Liver (tissue), 9 donors: ENCODE results near the gene SULT6B1. TPM values are rescaled to one million over a fixed set of nuclear protein-coding genes. Genes with fewer than 3 reads are reported as not detected.
"Not testable (repeated sequence)": the region's sequence is repeated elsewhere in the genome, so short reads cannot be mapped to it uniquely, and the experiment has no call there.

Source experiments
- DNase-seq: peaks from one replicate; pipeline ENCODE4 v3.0.0-alpha.2; 2017; ENCODE audit warnings: low spot score
- H3K27ac ChIP-seq, 2 donors: one replicate each; pipeline ENCODE4 v1.7.0; 2013; ENCODE audit warnings: inconsistent platforms in 2 of 2, low read length in 2 of 2, control low read depth in 1 of 2, low read depth in 1 of 2, mild to moderate bottlenecking in 1 of 2
- H3K27me3 ChIP-seq, 4 donors: one replicate each; pipeline versions ENCODE4 v1.6.1 to v1.7.0; 2013; ENCODE audit warnings: low read length in 3 of 4, inconsistent platforms in 1 of 4, mild to moderate bottlenecking in 1 of 4, moderate library complexity in 1 of 4; ENCODE audit not compliant: control insufficient read depth in 4 of 4, insufficient read depth in 4 of 4
- H3K36me3 ChIP-seq, 4 donors: one replicate each; pipeline versions ENCODE4 v1.6.1 to v1.7.0; 2013; ENCODE audit warnings: low read length in 3 of 4, mild to moderate bottlenecking in 3 of 4, low read depth in 1 of 4, moderate library complexity in 1 of 4; ENCODE audit not compliant: control insufficient read depth in 4 of 4, insufficient read depth in 3 of 4
- H3K4me1 ChIP-seq, 4 donors: one replicate each; pipeline versions ENCODE4 v1.6.1 to v1.7.0; 2013; ENCODE audit warnings: low read length in 3 of 4, mild to moderate bottlenecking in 3 of 4, moderate library complexity in 1 of 4; ENCODE audit not compliant: control insufficient read depth in 4 of 4, insufficient read depth in 4 of 4
- H3K4me3 ChIP-seq, 3 donors: one replicate each; pipeline versions ENCODE4 v1.6.1 to v1.7.0; 2013; ENCODE audit warnings: low read length in 3 of 3, control low read depth in 1 of 3, low read depth in 1 of 3, mild to moderate bottlenecking in 1 of 3
- H3K9ac ChIP-seq, 2 donors: one replicate each; pipeline ENCODE4 v1.7.0; 2013; ENCODE audit warnings: low read length in 2 of 2, mild to moderate bottlenecking in 2 of 2, moderate library complexity in 2 of 2, control low read depth in 1 of 2, low read depth in 1 of 2
- H3K9me3 ChIP-seq, 4 donors: one replicate each; pipeline versions ENCODE4 v1.6.1 to v1.7.0; 2013; ENCODE audit warnings: low read length in 3 of 4; ENCODE audit not compliant: control insufficient read depth in 4 of 4
- CTCF ChIP-seq: fragments of 150-350 bp; IDR thresholded peaks from 2 replicates; pipeline ENCODE4 v1.5.1; 2017; ENCODE audit warnings: improper control_type of control experiment, low read depth, low read length; ENCODE audit not compliant: missing input control
- FOXA1 ChIP-seq: IDR thresholded peaks from 2 replicates; pipeline ENCODE4 v1.6.1; 2016; ENCODE audit warnings: antibody characterized with exemption
- GABPA ChIP-seq, 2 donors: IDR thresholded peaks in 1 of 2; conservative IDR thresholded peaks in 1 of 2; 2 replicates each; pipeline ENCODE4 v1.6.1; 2016; ENCODE audit warnings: antibody characterized with exemption in 2 of 2, mild to moderate bottlenecking in 1 of 2, moderate library complexity in 1 of 2
- HNF4A ChIP-seq, 2 donors: conservative IDR thresholded peaks; 2 replicates each; pipeline ENCODE4 v1.6.1; 2016; ENCODE audit warnings: antibody characterized with exemption in 2 of 2, mild to moderate bottlenecking in 2 of 2
- JUND ChIP-seq, 2 donors: IDR thresholded peaks; 2 replicates each; pipeline ENCODE4 v1.6.1; 2016; ENCODE audit warnings: antibody characterized with exemption in 2 of 2
- RAD21 ChIP-seq, 2 donors: IDR thresholded peaks; 2 replicates each; pipeline ENCODE4 v1.6.1; 2016; ENCODE audit warnings: antibody characterized with exemption in 2 of 2, mild to moderate bottlenecking in 2 of 2
- TAF1 ChIP-seq: conservative IDR thresholded peaks from 2 replicates; pipeline ENCODE4 v1.6.1; 2016; ENCODE audit warnings: antibody characterized with exemption, mild to moderate bottlenecking
- YY1 ChIP-seq: IDR thresholded peaks from 2 replicates; pipeline ENCODE4 v1.6.1; 2016; ENCODE audit warnings: antibody characterized with exemption, mild to moderate bottlenecking
- WGBS: extraction: QIAGEN DNeasy Blood & Tissue Kit; methylation state at CpG from one replicate; pipeline ENCODE4 v1.1.7; 2013; 5-methylcytosine and 5-hydroxymethylcytosine counted together
- polyA plus RNA-seq, 2 donors: library from polyadenylated mRNA; stranded (reverse) in 1 of 2; unstranded in 1 of 2; fragments of 200-250 nt in 1 of 2; fragments of >200 nt in 1 of 2; fragmentation: Nextera tagmentation in 1 of 2; extraction: Ambion mirVana in 1 of 2; gene quantifications; one replicate each; pipeline versions ENCODE4 v1.2.1 to v1.2.3, GENCODE V29; 2013 to 2015
- total RNA-seq, 2 donors: library from RNA; depleted of rRNA; stranded (reverse); fragments of >200 nt; gene quantifications; one replicate each; pipeline ENCODE4 v1.2.3, GENCODE V29; 2014
- TF ChIP-seq, protein P1 (sequence below): IDR thresholded peaks from 2 replicates; pipeline ENCODE4 v1.6.1; 2016; ENCODE audit warnings: antibody characterized with exemption
- donor health status: healthy.
- donor health status: healthy.
- donor health status: healthy.
- donor health status: healthy.
- donor health status: healthy.

SULT6B1 gene
- total and polyA plus RNA-seq, 4 donors, result not detected

DNA sequence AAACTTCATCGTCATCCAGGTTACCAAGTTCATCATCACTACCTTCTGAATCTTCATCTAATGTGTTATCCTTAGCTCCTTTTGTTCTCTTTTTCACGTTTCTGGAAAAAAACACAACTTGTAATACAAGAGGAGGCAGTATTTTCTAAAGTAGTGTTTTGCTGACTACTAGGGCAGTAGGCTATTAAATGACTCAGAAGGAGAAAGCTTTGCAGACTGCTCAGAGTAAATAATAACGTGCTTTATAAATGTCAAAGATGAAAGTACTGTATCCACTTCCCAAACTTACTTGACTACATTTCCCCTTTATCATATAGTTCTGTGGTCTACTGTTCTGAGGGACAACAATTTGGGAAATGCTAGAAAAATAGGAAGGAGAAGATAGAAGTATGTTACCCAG, 23.5 kb upstream of the SULT6B1 start (continued):
- TF ChIP-seq CTCF, result no peak

DNA sequence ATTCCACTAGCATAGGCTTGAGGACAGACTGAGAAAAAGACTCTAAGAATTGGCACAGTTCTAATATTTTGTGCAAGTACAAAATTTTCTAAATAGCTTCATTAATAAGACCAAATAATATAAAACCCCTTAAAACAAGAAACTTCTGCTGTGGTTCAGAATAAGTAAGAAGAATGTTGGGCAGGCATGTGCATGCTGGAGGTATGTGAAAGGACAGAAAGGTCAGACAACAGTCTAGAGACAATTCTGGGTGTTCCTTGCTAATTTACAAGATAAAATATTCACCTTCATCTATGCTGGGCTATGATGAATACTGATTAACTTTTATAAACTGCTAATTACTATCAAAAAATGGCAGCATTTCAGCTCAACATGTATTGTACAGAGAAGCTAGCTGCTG, 22.7 kb upstream of the SULT6B1 start:
- DNase-seq, result no peak
- H3K4me3 ChIP-seq, result no peak overlapping the region
- H3K27ac ChIP-seq, result no peak overlapping the region
- no peak overlapping the region for H3K9ac ChIP-seq
- no peaks in the 10 kb centered on the region for H3K27me3 ChIP-seq
- no peaks in the 10 kb centered on the region for H3K4me1 ChIP-seq
- H3K9me3 ChIP-seq, result peaks cover 4 to 12% (median 7%) of the 10 kb centered on the region in 4 donors
- H3K36me3 ChIP-seq, result peaks cover 2 to 84% (median 62%) of the 10 kb centered on the region in 4 donors
- TF ChIP-seq FOXA1 (no peak), JUND (IDR thresholded peaks at IDR 0.05) (no peak), HNF4A (conservative IDR thresholded peaks at IDR 0.05) (no peak), RAD21 (IDR thresholded peaks at IDR 0.05) (no peak), GABPA (IDR thresholded peaks at IDR 0.05 in 1 of 2, conservative IDR thresholded peaks at IDR 0.05 in 1 of 2) (no peak)
- TF ChIP-seq, protein P1, sequence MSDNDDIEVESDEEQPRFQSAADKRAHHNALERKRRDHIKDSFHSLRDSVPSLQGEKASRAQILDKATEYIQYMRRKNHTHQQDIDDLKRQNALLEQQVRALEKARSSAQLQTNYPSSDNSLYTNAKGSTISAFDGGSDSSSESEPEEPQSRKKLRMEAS, result no peak

DNA sequence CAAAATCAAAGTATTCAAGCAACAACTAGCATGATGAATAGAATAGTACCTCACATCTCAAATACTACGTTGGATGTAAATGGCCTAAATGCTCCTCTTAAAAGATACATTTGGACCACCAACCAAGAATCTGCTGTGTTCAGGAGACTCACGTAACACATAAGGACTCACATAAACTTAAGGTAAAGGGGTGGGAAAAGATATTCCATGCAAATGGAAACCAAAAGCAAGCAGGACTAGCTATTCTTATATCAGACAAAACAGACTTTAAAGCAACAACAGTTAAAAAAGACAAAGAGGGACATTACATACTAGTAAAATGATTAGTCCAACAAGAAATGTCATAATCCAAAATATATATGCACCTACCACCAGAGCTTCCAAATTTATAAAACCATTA, 18.3 kb upstream of the SULT6B1 start:
- not testable (repeated sequence) for H3K9ac ChIP-seq, H3K4me3 ChIP-seq, H3K4me1 ChIP-seq, DNase-seq, H3K27me3 ChIP-seq, H3K27ac ChIP-seq
- Histone ChIP-seq H3K9me3 (peaks cover 5 to 16% (median 10%) of the 10 kb centered on the region in 4 donors), H3K36me3 (peaks cover 2 to 82% (median 65%) of the 10 kb centered on the region in 4 donors)
- WGBS, result 98% methylated on average over 2 of the region's 2 CpGs

GRCh38 chr2:37205689-37206341, 17.3 kb upstream of the SULT6B1 start:
- 95% methylated on average over 5 of the region's 5 CpGs for WGBS
- H3K27ac ChIP-seq, result no peak overlapping the region
- TF ChIP-seq TAF1, result no peak
- no peak for TF ChIP-seq GABPA (IDR thresholded peaks at IDR 0.05 in 1 of 2, conservative IDR thresholded peaks at IDR 0.05 in 1 of 2)
- no peak for TF ChIP-seq YY1
- TF ChIP-seq CTCF, result no peak
- no peaks in the 10 kb centered on the region for H3K4me1 ChIP-seq
- no peaks in the 10 kb centered on the region for H3K27me3 ChIP-seq
- H3K36me3 ChIP-seq, result peaks cover 2 to 75% (median 58%) of the 10 kb centered on the region in 4 donors
- H3K9me3 ChIP-seq, result peaks cover 5 to 16% (median 10%) of the 10 kb centered on the region in 4 donors
- H3K4me3 ChIP-seq, result peak overlapping the region in 1 of 3 donors; percentile 33
- DNase-seq, result no peak
- H3K9ac ChIP-seq, result no peak overlapping the region

DNA sequence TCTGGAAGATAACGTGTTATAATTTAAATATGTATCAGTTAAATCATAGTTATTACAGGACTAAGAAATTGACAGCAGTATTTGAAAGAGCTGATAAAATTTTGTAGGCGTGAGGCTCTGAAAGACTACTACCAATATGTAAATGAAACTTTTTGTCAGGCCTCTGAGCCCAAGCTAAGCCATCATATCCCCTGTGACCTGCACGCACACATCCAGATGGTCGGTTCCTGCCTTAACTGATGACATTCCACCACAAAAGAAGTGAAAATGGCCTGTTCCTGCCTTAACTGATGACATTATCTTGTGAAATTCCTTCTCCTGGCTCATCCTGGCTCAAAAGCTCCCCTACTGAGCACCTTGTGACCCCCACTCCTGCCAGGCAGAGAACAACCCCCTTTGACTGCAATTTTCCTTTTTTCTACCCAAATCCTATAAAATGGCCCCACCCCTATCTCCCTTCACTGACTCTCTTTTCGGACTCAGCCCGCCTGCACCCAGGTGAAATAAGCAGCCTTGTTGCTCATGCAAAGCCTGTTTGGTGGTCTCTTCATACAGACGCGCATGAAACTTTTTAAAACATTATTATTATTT, 16.7 kb upstream of the SULT6B1 start:
- not testable (repeated sequence) for H3K4me3 ChIP-seq, H3K27me3 ChIP-seq, DNase-seq, H3K27ac ChIP-seq, H3K4me1 ChIP-seq, H3K9ac ChIP-seq
- 86% methylated on average over 8 of the region's 8 CpGs for WGBS
- H3K36me3 ChIP-seq, result peaks cover 5 to 73% (median 54%) of the 10 kb centered on the region in 4 donors
- H3K9me3 ChIP-seq, result peaks cover 5 to 16% (median 10%) of the 10 kb centered on the region in 4 donors
